Type B pancreatic cell (in vitro differentiated cells): Measurements from ENCODE around the gene MAP1B. TPM values are rescaled to one million over a fixed set of nuclear protein-coding genes. Genes with fewer than 3 reads are reported as not detected.

Source experiments
- DNase-seq: peaks from one replicate; pipeline ENCODE4 v3.0.0; 2021; ENCODE audit warnings: mixed read lengths; ENCODE audit not compliant: unreplicated experiment; ENCODE audit errors: extremely low spot score
- H3K27ac Mint-ChIP-seq: 2 replicates; pipeline ENCODE4 v1.8.0; 2021; ENCODE audit warnings: mild to moderate bottlenecking, mixed read lengths
- H3K27me3 Mint-ChIP-seq: 2 replicates; pipeline ENCODE4 v1.8.0; 2021; ENCODE audit warnings: mixed read lengths
- H3K36me3 Mint-ChIP-seq: 2 replicates; pipeline ENCODE4 v1.8.0; 2021; ENCODE audit warnings: mixed read lengths
- H3K4me1 Mint-ChIP-seq: one replicate; pipeline ENCODE4 v1.8.0; 2021; ENCODE audit warnings: mixed read lengths; ENCODE audit not compliant: unreplicated experiment
- H3K4me3 Mint-ChIP-seq: 2 replicates; pipeline ENCODE4 v1.8.0; 2021; ENCODE audit warnings: mild to moderate bottlenecking, mixed read lengths
- H3K9me3 Mint-ChIP-seq: 2 replicates; pipeline ENCODE4 v1.8.0; 2021; ENCODE audit warnings: mixed read lengths
- CTCF ChIP-seq: fragments of 200-600 bp; sonication (generic); conservative IDR thresholded peaks from 2 replicates; pipeline ENCODE4 v1.5.0; 2021; ENCODE audit warnings: antibody characterized with exemption, mild to moderate bottlenecking
- total RNA-seq: library from RNA; stranded (reverse); gene quantifications from 2 replicates; pipeline ENCODE4 v1.2.1, GENCODE V29; 2021; ENCODE audit warnings: low replicate concordance

MAP1B gene
- total RNA-seq, 1 donor from 2014 or later = 124 TPM

GRCh38 chr5:72156946-72157624 lies 49.8 kb downstream of the MAP1B start:
- Mint-ChIP-seq H3K27ac (no peak overlapping the region), H3K9me3 (peaks cover 5% of the 10 kb centered on the region), H3K4me1 (peaks cover 16% of the 10 kb centered on the region), H3K36me3 (peaks cover 18% of the 10 kb centered on the region), H3K27me3 (no peaks in the 10 kb centered on the region), H3K4me3 (no peak overlapping the region)
- no peak for DNase-seq
- TF ChIP-seq CTCF = no peak

- Mint-ChIP-seq H3K36me3 (peaks cover 18% of the 10 kb centered on the region), H3K27ac (no peak overlapping the region), H3K4me1 (peaks cover 15% of the 10 kb centered on the region), H3K27me3 (no peaks in the 10 kb centered on the region), H3K4me3 (no peak overlapping the region), H3K9me3 (peaks cover 5% of the 10 kb centered on the region)
- no peak for DNase-seq
- no peak for TF ChIP-seq CTCF
These were observed 50.3 kb downstream of the MAP1B start for GRCh38 chr5:72157625-72157962.

GRCh38 chr5:72159501-72159911 lies 52.2 kb downstream of the MAP1B start:
- no peak overlapping the region for H3K27ac Mint-ChIP-seq
- peaks cover 5% of the 10 kb centered on the region for H3K9me3 Mint-ChIP-seq
- H3K27me3 Mint-ChIP-seq = no peaks in the 10 kb centered on the region
- peaks cover 20% of the 10 kb centered on the region for H3K4me1 Mint-ChIP-seq
- no peak overlapping the region for H3K4me3 Mint-ChIP-seq
- H3K36me3 Mint-ChIP-seq = peaks cover 18% of the 10 kb centered on the region
- no peak for TF ChIP-seq CTCF
- DNase-seq = no peak

- H3K9me3 Mint-ChIP-seq = peaks cover 5% of the 10 kb centered on the region
- TF ChIP-seq CTCF = no peak
- peaks cover 20% of the 10 kb centered on the region for H3K4me1 Mint-ChIP-seq
- no peak for DNase-seq
- no peak overlapping the region for H3K4me3 Mint-ChIP-seq
- H3K27ac Mint-ChIP-seq = no peak overlapping the region
- H3K27me3 Mint-ChIP-seq = no peaks in the 10 kb centered on the region
- peaks cover 18% of the 10 kb centered on the region for H3K36me3 Mint-ChIP-seq
These were observed 53.1 kb downstream of the MAP1B start for GRCh38 chr5:72160329-72160728.

GRCh38 chr5:72160959-72161358 lies 53.7 kb downstream of the MAP1B start:
- DNase-seq = no peak

More at GRCh38 chr5:72160959-72161358, 53.7 kb downstream of the MAP1B start:
- Mint-ChIP-seq H3K36me3 (peaks cover 17% of the 10 kb centered on the region), H3K9me3 (peaks cover 5% of the 10 kb centered on the region), H3K27me3 (no peaks in the 10 kb centered on the region), H3K4me3 (no peak overlapping the region), H3K27ac (no peak overlapping the region), H3K4me1 (peaks cover 22% of the 10 kb centered on the region)
- TF ChIP-seq CTCF = no peak
